Left lung (tissue), 10 donors: ENCODE results near the gene GRAP2. TPM values are rescaled to one million over a fixed set of nuclear protein-coding genes. Genes with fewer than 3 reads are reported as not detected.

ENCODE experiments used
- ATAC-seq: fragments of 200-7000 bp; cut with Tn5 transposase; one replicate; pipeline ENCODE4 v1.9.1; 2020; ENCODE audit warnings: moderate library complexity
- DNase-seq, 4 donors: peaks; one replicate each; pipeline ENCODE4 v3.0.0-alpha.2; 2013 to 2020
- H3K27ac ChIP-seq, 2 donors: fragments of 200-600 bp; sonication (generic) in 1 of 2; one replicate each; pipeline versions ENCODE4 v1.5.0 to v1.8.0; 2020 to 2021
- H3K27me3 ChIP-seq, 2 donors: fragments of 200-600 bp; sonication (generic) in 1 of 2; one replicate each; pipeline versions ENCODE4 v1.5.0 to v1.8.0; 2020 to 2021
- H3K36me3 ChIP-seq, 2 donors: fragments of 200-600 bp; sonication (generic) in 1 of 2; one replicate each; pipeline versions ENCODE4 v1.5.0 to v1.8.0; 2020 to 2021
- H3K4me1 ChIP-seq, 2 donors: fragments of 200-600 bp; one replicate each; pipeline ENCODE4 v1.8.0; 2021
- H3K4me3 ChIP-seq, 2 donors: fragments of 200-600 bp; sonication (generic) in 1 of 2; one replicate each; pipeline versions ENCODE4 v1.5.0 to v1.8.0; 2020 to 2021; ENCODE audit warnings: mild to moderate bottlenecking in 1 of 2
- H3K9me3 ChIP-seq, 2 donors: fragments of 200-600 bp; sonication (generic) in 1 of 2; one replicate each; pipeline versions ENCODE4 v1.5.0 to v1.8.0; 2020 to 2021
- CTCF ChIP-seq, 2 donors: fragments of 200-600 bp; sonication (generic) in 1 of 2; IDR thresholded peaks; one replicate each; pipeline versions ENCODE4 v1.5.0 to v1.8.0; 2021; ENCODE audit warnings: antibody characterized with exemption in 2 of 2
- intact Hi-C, 2 donors: fragments of 100-400 bp; cut with DNase I; formaldehyde crosslinking; loops; one replicate each; pipeline versions ENCODE4 v1.11.2 to v1.14.2; 2022
- polyA plus RNA-seq, 6 donors: library from polyadenylated mRNA; unstranded; fragments of 120-200 nt; gene quantifications; one replicate each; pipeline ENCODE4 v1.2.1, GENCODE V29; 2013; ENCODE audit not compliant: insufficient read length in 6 of 6
- total RNA-seq, 2 donors: library from RNA; stranded (reverse); fragmentation: NEBNext Ultra II Directional; extraction: Animal tissue kit (Norgen Biotek cat#: 25700); gene quantifications; one replicate each; pipeline ENCODE4 v1.2.1, GENCODE V29; 2021
- donor health status: DM: no; HTN: yes; CAD: no.
- donor health status: DM: no; HTN: no; CAD: no.

Gene GRAP2
- total and polyA plus RNA-seq, 8 donors = 1.5 to 3.4 (median 2.1) TPM

GRCh38 chr22:39955675-39956074 lies 54.8 kb downstream of the GRAP2 start:
- no peak overlapping the region for H3K27ac ChIP-seq
- DNase-seq = no peak
- TF ChIP-seq CTCF (IDR thresholded peaks at IDR 0.05) = no peak
- H3K36me3 ChIP-seq = no peaks in the 10 kb centered on the region
- no peaks in the 10 kb centered on the region for H3K9me3 ChIP-seq
- no peak for ATAC-seq
- intact Hi-C loops = no loop called here
- peaks cover 0 to 55% of the 10 kb centered on the region in 2 donors for H3K27me3 ChIP-seq
- no peak overlapping the region for H3K4me3 ChIP-seq
- H3K4me1 ChIP-seq = peaks cover 0 to 30% of the 10 kb centered on the region in 2 donors

- TF ChIP-seq CTCF (IDR thresholded peaks at IDR 0.05) = no peak
- intact Hi-C loops = no loop called here
- Histone ChIP-seq H3K36me3 (no peaks in the 10 kb centered on the region), H3K4me3 (no peak overlapping the region), H3K4me1 (peaks cover 0 to 41% of the 10 kb centered on the region in 2 donors), H3K9me3 (no peaks in the 10 kb centered on the region), H3K27ac (no peak overlapping the region), H3K27me3 (peaks cover 0 to 41% of the 10 kb centered on the region in 2 donors)
- ATAC-seq (no peak), DNase-seq (no peak)
Observed at GRCh38 chr22:39956932-39957664, 56.2 kb downstream of the GRAP2 start.

GRCh38 chr22:39958009-39958711 lies 57.3 kb downstream of the GRAP2 start:
- intact Hi-C loops = no loop called here
- DNase-seq (no peak), ATAC-seq (no peak)
- Histone ChIP-seq H3K27ac (no peak overlapping the region), H3K9me3 (no peaks in the 10 kb centered on the region), H3K36me3 (no peaks in the 10 kb centered on the region), H3K4me1 (peaks cover 0 to 50% of the 10 kb centered on the region in 2 donors), H3K27me3 (peaks cover 0 to 33% of the 10 kb centered on the region in 2 donors), H3K4me3 (no peak overlapping the region)
- TF ChIP-seq CTCF (IDR thresholded peaks at IDR 0.05) = no peak

- Histone ChIP-seq H3K4me3 (no peak overlapping the region), H3K27ac (no peak overlapping the region), H3K9me3 (no peaks in the 10 kb centered on the region), H3K36me3 (no peaks in the 10 kb centered on the region), H3K27me3 (peaks cover 0 to 36% of the 10 kb centered on the region in 2 donors), H3K4me1 (peaks cover 0 to 50% of the 10 kb centered on the region in 2 donors)
- no peak for TF ChIP-seq CTCF (IDR thresholded peaks at IDR 0.05)
- intact Hi-C loops = no loop called here
- DNase-seq = no peak
- no peak for ATAC-seq
Observed at GRCh38 chr22:39958949-39959639, 58.2 kb downstream of the GRAP2 start.
